Caco-2 (cell line): ENCODE data around the gene STAT4. TPM values are rescaled to one million over a fixed set of nuclear protein-coding genes. Genes with fewer than 3 reads are reported as not detected.
A peak's percentile ranks its signal among the peaks of the same experiment; 100 is the strongest.

Source experiments
- BruUV-seq: library from RNA; stranded (reverse); fragments of 400-500 nt; replicated peaks from 2 replicates; lab custom pipeline; 2021; lab: Mats Ljungman, UMichigan
- CTCF ChIA-PET: fragments of 300-600 bp; sonication (Branson Sonifier 250); formaldehyde crosslinking; loops from one replicate; lab custom pipeline; 2022; ENCODE audit warnings: antibody characterized with exemption; lab: Charles Lee
- POLR2A ChIA-PET: fragments of 300-600 bp; sonication (Branson Sonifier 250); formaldehyde crosslinking; loops from one replicate; lab custom pipeline; 2022; ENCODE audit warnings: antibody characterized with exemption; lab: Charles Lee
- DNase-seq, 2 experiments: peaks; one replicate each; pipeline versions ENCODE4 v3.0.0 to v3.0.0-alpha.2; 2020 to 2022
- H3K27me3 ChIP-seq: replicated peaks from 2 replicates; pipeline ENCODE4 v1.6.0; 2011; ENCODE audit warnings: low read length; ENCODE audit not compliant: control insufficient read depth, insufficient read depth
- H3K36me3 ChIP-seq: 2 replicates; pipeline ENCODE4 v1.5.1; 2011; ENCODE audit warnings: low read length; ENCODE audit not compliant: control insufficient read depth, insufficient read depth
- H3K4me1 ChIP-seq: fragments of 250-450 bp; sonication (Bioruptor Pico); 2 replicates; pipeline ENCODE4 v1.5.1; 2020; ENCODE audit warnings: mild to moderate bottlenecking
- H3K4me3 ChIP-seq: 2 replicates; pipeline ENCODE4 v1.5.1; 2011; ENCODE audit warnings: low read depth, mild to moderate bottlenecking, control low read depth, low read length
- H3K9me3 ChIP-seq: fragments of 250-450 bp; sonication (Bioruptor Pico); 2 replicates; pipeline ENCODE4 v1.5.1; 2020; ENCODE audit warnings: mild to moderate bottlenecking, moderate library complexity
- H3K27ac Mint-ChIP-seq: one replicate; pipeline ENCODE4 v1.8.0; 2022; ENCODE audit warnings: mixed read lengths; ENCODE audit not compliant: unreplicated experiment
- H3K27me3 Mint-ChIP-seq: one replicate; pipeline ENCODE4 v1.8.0; 2022; ENCODE audit warnings: mixed read lengths; ENCODE audit not compliant: insufficient read depth, unreplicated experiment
- H3K36me3 Mint-ChIP-seq: one replicate; pipeline ENCODE4 v1.8.0; 2022; ENCODE audit warnings: mild to moderate bottlenecking, mixed read lengths; ENCODE audit not compliant: insufficient read depth, unreplicated experiment
- H3K4me1 Mint-ChIP-seq: one replicate; pipeline ENCODE4 v1.8.0; 2022; ENCODE audit warnings: low read depth, mixed read lengths; ENCODE audit not compliant: unreplicated experiment
- H3K4me3 Mint-ChIP-seq: one replicate; pipeline ENCODE4 v1.8.0; 2022; ENCODE audit warnings: mild to moderate bottlenecking, moderate library complexity, mixed read lengths; ENCODE audit not compliant: unreplicated experiment
- H3K9me3 Mint-ChIP-seq: one replicate; pipeline ENCODE4 v1.8.0; 2022; ENCODE audit warnings: mixed read lengths; ENCODE audit not compliant: unreplicated experiment
- intact Hi-C: fragments of 100-400 bp; cut with micrococcal nuclease; formaldehyde crosslinking; loops from one replicate; pipeline ENCODE4 v1.10.0; 2022; ENCODE audit not compliant: unreplicated experiment
- total RNA-seq: library from RNA; stranded (reverse); gene quantifications from 2 replicates; pipeline ENCODE4 v1.2.3, GENCODE V29; 2022
- TF ChIP-seq, protein P1 (sequence below), 2 experiments: fragments of 200-600 bp in 1 of 2; IDR thresholded peaks; 1 replicate in 1 of 2; 2 replicates in 1 of 2; pipeline versions ENCODE4 v1.5.1 to v1.8.0; 2011 to 2022; ENCODE audit warnings: antibody characterized with exemption in 1 of 2, control low read depth in 1 of 2, inconsistent platforms in 1 of 2, low read depth in 1 of 2, low read length in 1 of 2, mild to moderate bottlenecking in 1 of 2, moderate library complexity in 1 of 2; ENCODE audit not compliant: insufficient read depth in 1 of 2, severe bottlenecking in 1 of 2, unreplicated experiment in 1 of 2

STAT4 gene
- total RNA-seq, 1 experiment from 2014 or later = 0.48 TPM

DNA sequence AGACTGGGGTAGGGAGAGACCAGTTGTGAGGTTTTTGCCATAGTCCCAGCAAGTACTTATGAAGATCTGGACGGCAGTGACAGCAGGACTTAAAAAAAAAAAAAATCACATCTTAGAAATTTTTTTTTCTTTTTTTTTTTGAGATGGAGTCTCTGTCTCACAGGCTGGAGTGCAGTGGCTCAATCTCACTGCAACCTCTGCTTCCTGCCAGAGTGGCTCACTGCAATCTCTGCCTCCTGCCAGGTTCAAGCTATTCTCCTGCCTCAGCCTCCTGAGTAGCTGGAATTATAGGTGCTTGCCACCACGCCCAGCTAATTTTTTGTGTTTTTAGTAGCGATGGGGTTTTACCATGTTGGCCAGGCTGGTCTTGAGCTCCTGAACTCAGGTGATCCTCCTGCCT, 22.4 kb upstream of the STAT4 start:
- no peaks in the 10 kb centered on the region for H3K27me3 Mint-ChIP-seq
- peaks cover 75% of the 10 kb centered on the region for H3K4me1 ChIP-seq
- H3K9me3 ChIP-seq = no peaks in the 10 kb centered on the region
- POLR2A ChIA-PET = no interaction called here
- H3K27ac Mint-ChIP-seq = no peak overlapping the region
- H3K36me3 Mint-ChIP-seq = no peaks in the 10 kb centered on the region
- TF ChIP-seq, protein P1, sequence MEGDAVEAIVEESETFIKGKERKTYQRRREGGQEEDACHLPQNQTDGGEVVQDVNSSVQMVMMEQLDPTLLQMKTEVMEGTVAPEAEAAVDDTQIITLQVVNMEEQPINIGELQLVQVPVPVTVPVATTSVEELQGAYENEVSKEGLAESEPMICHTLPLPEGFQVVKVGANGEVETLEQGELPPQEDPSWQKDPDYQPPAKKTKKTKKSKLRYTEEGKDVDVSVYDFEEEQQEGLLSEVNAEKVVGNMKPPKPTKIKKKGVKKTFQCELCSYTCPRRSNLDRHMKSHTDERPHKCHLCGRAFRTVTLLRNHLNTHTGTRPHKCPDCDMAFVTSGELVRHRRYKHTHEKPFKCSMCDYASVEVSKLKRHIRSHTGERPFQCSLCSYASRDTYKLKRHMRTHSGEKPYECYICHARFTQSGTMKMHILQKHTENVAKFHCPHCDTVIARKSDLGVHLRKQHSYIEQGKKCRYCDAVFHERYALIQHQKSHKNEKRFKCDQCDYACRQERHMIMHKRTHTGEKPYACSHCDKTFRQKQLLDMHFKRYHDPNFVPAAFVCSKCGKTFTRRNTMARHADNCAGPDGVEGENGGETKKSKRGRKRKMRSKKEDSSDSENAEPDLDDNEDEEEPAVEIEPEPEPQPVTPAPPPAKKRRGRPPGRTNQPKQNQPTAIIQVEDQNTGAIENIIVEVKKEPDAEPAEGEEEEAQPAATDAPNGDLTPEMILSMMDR (IDR thresholded peaks at IDR 0.05; ENCODE audit: insufficient read depth in 1 of 2, low read depth in 1 of 2, low read length in 1 of 2, severe bottlenecking in 1 of 2, unreplicated experiment in 1 of 2) = no peak
- intact Hi-C loops = no loop called here
- BruUV-seq = no TSS peak
- H3K27me3 ChIP-seq = no peaks in the 10 kb centered on the region
- H3K36me3 ChIP-seq = no peaks in the 10 kb centered on the region
- peaks cover 3% of the 10 kb centered on the region for H3K9me3 Mint-ChIP-seq
- no peak overlapping the region for H3K4me3 ChIP-seq
- peaks cover 39% of the 10 kb centered on the region for H3K4me1 Mint-ChIP-seq
- CTCF ChIA-PET = no interaction called here
- H3K4me3 Mint-ChIP-seq = no peak overlapping the region
- no peak for DNase-seq

- no peak overlapping the region for H3K4me3 ChIP-seq
- BruUV-seq = no TSS peak
- intact Hi-C loops = no loop called here
- TF ChIP-seq, protein P1 (IDR thresholded peaks at IDR 0.05; ENCODE audit: insufficient read depth in 1 of 2, low read depth in 1 of 2, low read length in 1 of 2, severe bottlenecking in 1 of 2, unreplicated experiment in 1 of 2) = no peak
- peaks cover 62% of the 10 kb centered on the region for H3K4me1 ChIP-seq
- no peak overlapping the region for H3K4me3 Mint-ChIP-seq
- H3K9me3 ChIP-seq = no peaks in the 10 kb centered on the region
- no peaks in the 10 kb centered on the region for H3K27me3 Mint-ChIP-seq
- H3K36me3 ChIP-seq = no peaks in the 10 kb centered on the region
- H3K27me3 ChIP-seq = no peaks in the 10 kb centered on the region
- peaks cover 43% of the 10 kb centered on the region for H3K4me1 Mint-ChIP-seq
- H3K36me3 Mint-ChIP-seq = no peaks in the 10 kb centered on the region
- H3K9me3 Mint-ChIP-seq = no peaks in the 10 kb centered on the region
- peak overlapping the region; percentile 65 for H3K27ac Mint-ChIP-seq
- CTCF ChIA-PET = no interaction called here
- peak; percentile 59 to 66 for DNase-seq
- POLR2A ChIA-PET = interaction anchor here (1.1 kb wide), 1 partner anchor 74 kb away, joined by 3 read pairs; no protein-coding TSS in a partner anchor
Observed at GRCh38 chr2:191171708-191172355, 21.0 kb upstream of the STAT4 start.

- peaks cover 62% of the 10 kb centered on the region for H3K4me1 ChIP-seq
- TF ChIP-seq, protein P1 (IDR thresholded peaks at IDR 0.05; ENCODE audit: insufficient read depth in 1 of 2, low read depth in 1 of 2, low read length in 1 of 2, severe bottlenecking in 1 of 2, unreplicated experiment in 1 of 2) = no peak
- H3K36me3 ChIP-seq = no peaks in the 10 kb centered on the region
- H3K4me3 ChIP-seq = no peak overlapping the region
- no peaks in the 10 kb centered on the region for H3K36me3 Mint-ChIP-seq
- ChIA-PET POLR2A (interaction anchor here (1.1 kb wide), 1 partner anchor 75 kb away, joined by 3 read pairs; no protein-coding TSS in a partner anchor), CTCF (no interaction called here)
- peaks cover 43% of the 10 kb centered on the region for H3K4me1 Mint-ChIP-seq
- H3K27me3 ChIP-seq = no peaks in the 10 kb centered on the region
- H3K9me3 Mint-ChIP-seq = no peaks in the 10 kb centered on the region
- H3K27ac Mint-ChIP-seq = peak overlapping the region; percentile 65
- intact Hi-C loops = no loop called here
- BruUV-seq = TSS peak; percentile 54
- DNase-seq = no peak
- H3K9me3 ChIP-seq = no peaks in the 10 kb centered on the region
- no peak overlapping the region for H3K4me3 Mint-ChIP-seq
- no peaks in the 10 kb centered on the region for H3K27me3 Mint-ChIP-seq
Observed at GRCh38 chr2:191171286-191171685, 20.5 kb upstream of the STAT4 start.
